NCI-H510A (cell line): Measurements from ENCODE around the gene DRAM1.
"Not testable (repeated sequence)": the region's sequence is repeated elsewhere in the genome, so short reads cannot be mapped to it uniquely, and the experiment has no call there.

Experiments used
- DNase-seq: peaks from one replicate; lab custom pipeline; 2025; lab: John Stamatoyannopoulos, UW

The DRAM1 gene

GRCh38 chr12:101906226-101906625, 28.8 kb downstream of the DRAM1 start:
- no peak for DNase-seq

- no peak for DNase-seq
Observed at GRCh38 chr12:101908395-101908794, 31.0 kb downstream of the DRAM1 start.

- DNase-seq: no peak
Observed at GRCh38 chr12:101909646-101910045, 32.3 kb downstream of the DRAM1 start.

DNA sequence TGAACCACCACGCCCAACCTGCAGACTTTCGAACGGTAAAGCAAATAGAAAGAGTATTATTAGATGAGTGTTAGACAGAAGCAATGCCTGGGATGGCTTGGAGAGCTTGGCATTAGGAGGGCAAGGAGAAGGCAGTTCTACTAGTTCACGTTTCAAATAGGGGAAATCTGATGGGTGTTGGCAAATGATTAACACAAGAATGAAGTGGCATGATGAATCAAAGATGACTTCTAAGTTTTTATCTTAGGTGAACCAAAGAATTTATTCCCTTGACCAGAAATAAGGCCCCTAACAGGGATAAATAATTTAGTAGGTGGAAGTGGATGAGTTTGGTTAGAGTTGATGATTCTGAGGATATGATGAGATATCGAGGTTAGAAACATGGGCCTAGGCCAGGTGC, 38.5 kb downstream of the DRAM1 start:
- DNase-seq: no peak

GRCh38 chr12:101918805-101919204, 41.4 kb downstream of the DRAM1 start:
- DNase-seq: not testable (repeated sequence)

GRCh38 chr12:101919447-101919846, 42.1 kb downstream of the DRAM1 start:
- DNase-seq: no peak

DNA sequence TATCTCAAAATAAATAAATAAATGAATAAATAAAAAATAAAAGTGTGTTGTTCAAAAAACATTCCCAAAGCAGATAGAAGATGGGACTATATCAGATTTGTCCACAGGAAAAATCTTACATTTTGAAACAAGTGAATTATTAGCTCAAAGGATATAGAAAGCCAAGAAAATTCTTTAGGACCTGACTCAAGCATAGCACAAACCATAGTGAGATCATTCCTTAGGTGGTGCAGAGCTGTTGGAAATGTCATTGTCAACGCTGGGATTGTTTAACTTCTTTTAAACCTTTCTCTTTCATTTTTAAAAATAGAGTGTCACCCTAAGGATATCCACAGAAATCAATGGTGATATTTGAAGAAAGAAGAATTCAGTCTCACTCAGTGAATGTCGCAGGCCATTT, 43.5 kb downstream of the DRAM1 start:
- no peak for DNase-seq

DNA sequence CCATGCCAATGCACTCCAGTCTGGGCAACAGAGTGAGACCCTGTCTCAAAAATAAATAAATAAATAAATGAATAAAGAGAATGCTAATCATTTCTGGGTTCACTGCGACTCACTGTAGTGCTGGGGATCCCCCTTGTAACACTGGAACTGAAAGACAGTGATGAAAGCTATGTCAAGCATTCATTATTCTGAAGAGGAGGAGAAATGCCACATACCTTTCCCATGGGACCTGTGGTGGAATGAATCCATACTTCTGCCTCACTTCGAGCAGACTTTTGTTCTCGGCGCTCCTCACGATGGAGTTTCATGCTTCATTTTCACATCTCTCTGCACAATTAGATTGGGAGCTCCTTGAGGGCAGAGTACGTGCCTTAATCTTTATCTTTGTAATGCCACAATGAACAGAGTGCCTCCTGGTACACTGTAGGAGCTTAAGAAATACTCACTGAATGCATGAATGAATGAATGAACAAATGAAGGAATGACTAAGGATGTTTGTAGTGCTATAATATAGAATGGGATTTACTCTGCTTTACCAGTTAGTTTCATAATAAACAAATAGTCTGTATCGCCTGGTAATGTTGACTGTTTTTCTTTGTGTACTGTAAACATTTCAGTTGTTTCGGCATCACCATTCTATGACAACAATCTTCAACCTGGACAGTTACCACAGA, 45.8 kb downstream of the DRAM1 start:
- DNase-seq: no peak

- no peak for DNase-seq
Observed at GRCh38 chr12:101924618-101925017, 47.2 kb downstream of the DRAM1 start.

- no peak for DNase-seq
Observed at GRCh38 chr12:101925361-101925760, 48.0 kb downstream of the DRAM1 start.

- DNase-seq: no peak
Observed at GRCh38 chr12:101925935-101926334, 48.6 kb downstream of the DRAM1 start.

- DNase-seq: no peak
Observed at GRCh38 chr12:101927036-101927435, 49.7 kb downstream of the DRAM1 start.

DNA sequence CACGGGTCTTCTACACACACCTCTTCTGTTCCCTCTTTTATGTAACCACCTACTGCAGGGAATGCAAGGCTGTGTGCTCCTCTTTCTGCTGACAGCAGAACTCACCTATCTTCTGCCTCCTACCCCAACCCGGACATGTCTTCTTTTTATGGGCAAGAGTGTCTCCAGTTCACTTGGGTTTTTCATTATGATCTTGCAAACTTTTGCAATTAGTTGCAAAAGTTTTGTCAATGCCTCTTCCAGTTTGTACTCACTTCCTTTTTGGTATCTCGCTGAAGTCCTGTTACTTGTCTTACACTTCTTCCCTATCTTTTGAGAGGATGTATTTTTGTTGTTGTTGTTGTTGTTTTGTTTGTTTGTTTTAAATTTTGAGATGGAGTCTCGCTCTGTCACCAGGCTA, 50.6 kb downstream of the DRAM1 start:
- no peak for DNase-seq

GRCh38 chr12:101928556-101928955, 51.2 kb downstream of the DRAM1 start:
- DNase-seq: no peak

DNA sequence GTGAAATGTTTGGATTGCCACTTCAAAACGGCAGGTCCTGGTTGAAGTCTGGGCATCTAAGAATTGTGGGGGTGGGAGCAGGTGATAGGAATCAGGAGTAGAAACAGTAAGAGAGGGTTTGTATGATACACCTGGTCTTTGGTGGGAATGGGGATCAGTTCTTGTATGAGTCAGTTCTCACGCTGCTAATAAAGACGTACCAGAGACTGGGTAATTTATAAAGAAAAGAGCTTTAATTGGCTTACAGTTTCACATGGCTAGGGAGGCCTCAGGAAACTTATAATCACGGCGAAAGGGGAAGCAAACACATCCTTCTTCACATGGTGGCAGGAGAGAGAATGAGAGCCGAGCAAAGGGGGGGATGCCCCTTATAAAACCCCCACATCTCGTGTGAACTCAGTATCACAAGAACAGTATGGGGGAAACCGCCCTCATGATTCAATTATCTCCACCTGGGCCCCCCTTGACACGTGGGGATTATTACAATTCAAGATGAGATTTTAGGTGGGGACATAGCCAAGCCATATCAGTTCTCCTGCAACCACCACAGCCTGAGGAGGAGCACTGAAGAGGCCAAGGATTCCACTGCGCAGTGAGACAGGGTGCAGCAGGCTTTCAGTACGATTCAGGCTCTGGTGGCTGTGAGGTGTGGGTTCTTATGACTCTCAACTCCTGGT, 52.1 kb downstream of the DRAM1 start:
- no peak for DNase-seq

DNA sequence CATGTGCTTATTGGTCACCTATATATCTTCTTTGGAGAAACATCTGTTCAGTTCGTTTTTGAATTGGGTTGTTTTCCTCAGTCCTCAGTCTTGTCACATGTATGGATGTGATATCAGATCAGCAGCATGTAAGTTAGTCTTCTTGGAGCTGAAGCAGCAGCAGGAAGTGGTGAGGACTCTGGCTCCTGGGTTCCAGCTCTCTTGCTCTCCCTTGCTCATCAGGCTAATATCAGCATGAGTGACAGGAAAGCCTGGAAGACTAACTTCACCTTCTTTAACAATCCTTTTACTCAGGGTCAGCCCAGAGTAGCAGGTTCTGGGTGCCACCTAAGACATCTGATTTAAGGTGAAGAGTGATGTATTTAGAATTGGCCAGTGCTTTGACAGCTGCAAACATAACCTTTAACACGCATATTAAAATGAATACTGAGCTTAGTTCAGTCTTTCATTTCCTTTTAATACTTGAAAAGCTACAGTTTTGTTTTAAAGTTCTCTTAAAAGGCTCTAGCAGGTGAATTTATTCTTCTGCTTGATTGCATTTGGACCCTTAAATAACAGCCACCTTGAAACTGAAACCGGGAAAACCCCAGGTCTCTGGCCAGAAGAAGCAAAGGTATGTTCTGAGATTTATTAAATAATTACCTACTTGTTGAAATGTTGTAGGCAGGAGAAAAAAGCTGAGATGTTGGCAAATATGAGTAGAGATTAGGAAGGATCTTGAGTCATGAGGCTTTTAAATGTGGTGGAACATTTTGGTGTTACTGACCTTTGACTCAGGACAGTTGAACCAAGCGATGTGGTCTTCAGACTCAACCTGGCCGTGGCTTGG, 54.3 kb downstream of the DRAM1 start:
- DNase-seq: no peak

- no peak for DNase-seq
Observed at GRCh38 chr12:101933866-101934514, 56.6 kb downstream of the DRAM1 start.

GRCh38 chr12:101935890-101936746, 58.7 kb downstream of the DRAM1 start:
- no peak for DNase-seq

- no peak for DNase-seq
Observed at GRCh38 chr12:101939306-101939705, 61.9 kb downstream of the DRAM1 start.

- peak; percentile 29 for DNase-seq
Observed at GRCh38 chr12:101939856-101940265, 62.5 kb downstream of the DRAM1 start.

DNA sequence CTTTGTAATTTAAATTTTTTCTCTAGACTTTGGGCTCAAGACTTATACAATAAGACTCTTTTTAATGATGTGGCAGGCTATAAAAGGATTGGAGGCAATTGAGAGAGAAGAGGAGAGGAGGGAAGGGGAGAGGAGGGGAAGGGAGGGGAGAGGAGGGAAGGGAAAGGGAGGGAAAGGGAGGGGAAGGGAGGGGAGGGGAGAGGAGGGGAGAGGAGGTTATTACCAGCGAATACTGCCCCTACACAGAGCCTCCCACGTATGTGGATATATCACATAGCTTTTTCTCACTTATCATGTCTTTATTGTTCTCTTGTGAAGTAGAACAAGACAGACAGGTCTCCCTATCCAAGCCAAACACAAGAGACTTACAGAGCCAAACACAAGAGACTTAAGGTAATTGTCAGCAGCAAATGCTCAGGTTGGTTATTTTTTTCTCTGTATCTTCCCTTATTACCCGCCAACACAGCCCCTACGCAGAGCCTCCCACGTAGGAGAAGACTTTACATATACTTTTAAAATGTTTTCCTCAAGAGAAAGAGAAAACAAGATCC, 63.1 kb downstream of the DRAM1 start:
- DNase-seq: no peak
